Myocyte (in vitro differentiated cells): ENCODE results near the gene EZH1. TPM values are rescaled to one million over a fixed set of nuclear protein-coding genes. Genes with fewer than 3 reads are reported as not detected.
A peak's percentile ranks its signal among the peaks of the same experiment; 100 is the strongest.
"Not testable (repeated sequence)": the region's sequence is repeated elsewhere in the genome, so short reads cannot be mapped to it uniquely, and the experiment has no call there.

Source experiments
- DNase-seq: peaks from one replicate; pipeline ENCODE4 v3.0.0-alpha.2; 2012; ENCODE audit warnings: low read depth
- total RNA-seq: library from RNA; depleted of rRNA; stranded (reverse); fragments of >200 nt; gene quantifications from 2 replicates; pipeline ENCODE4 v1.2.3, GENCODE V29; 2014

EZH1 gene
- total RNA-seq, 1 donor from 2014 or later: 24.6 TPM

DNA sequence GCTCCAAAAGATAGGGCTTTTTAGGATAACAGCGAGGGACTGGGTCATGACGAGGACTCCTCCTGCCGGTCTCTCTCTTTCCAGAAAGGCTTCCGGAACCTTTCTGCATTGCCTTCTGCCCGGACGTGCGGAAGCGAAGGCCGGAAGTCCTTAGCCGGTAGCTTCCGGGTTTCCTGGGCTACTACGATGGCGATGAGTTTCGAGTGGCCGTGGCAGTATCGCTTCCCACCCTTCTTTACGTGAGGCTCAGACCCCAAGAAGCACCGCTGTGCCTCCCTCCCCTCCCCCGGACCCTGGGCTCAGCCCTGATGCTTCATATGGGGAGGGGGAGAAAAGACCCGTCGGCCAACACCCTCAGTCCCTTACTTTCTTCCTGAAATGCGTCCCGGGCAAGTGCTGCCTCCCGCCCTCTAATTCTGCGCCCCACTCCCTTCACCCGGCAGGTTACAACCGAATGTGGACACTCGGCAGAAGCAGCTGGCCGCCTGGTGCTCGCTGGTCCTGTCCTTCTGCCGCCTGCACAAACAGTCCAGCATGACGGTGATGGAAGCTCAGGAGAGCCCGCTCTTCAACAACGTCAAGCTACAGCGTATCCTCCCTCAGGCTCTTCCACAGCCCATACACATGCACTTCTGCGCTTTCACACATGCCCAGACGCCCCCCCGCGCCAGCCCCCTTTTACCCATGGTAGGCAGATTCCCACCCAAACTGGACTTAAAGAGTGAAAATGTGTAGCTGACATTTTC lies 28.6 kb upstream of the EZH1 start, which contains the start of gene VPS25:
TSS of gene VPS25 (plus strand) at position 160 of the 746 bp plus-strand sequence. CDS start at position 187, 27 bp downstream.
- DNase-seq: peak; percentile 89

DNA sequence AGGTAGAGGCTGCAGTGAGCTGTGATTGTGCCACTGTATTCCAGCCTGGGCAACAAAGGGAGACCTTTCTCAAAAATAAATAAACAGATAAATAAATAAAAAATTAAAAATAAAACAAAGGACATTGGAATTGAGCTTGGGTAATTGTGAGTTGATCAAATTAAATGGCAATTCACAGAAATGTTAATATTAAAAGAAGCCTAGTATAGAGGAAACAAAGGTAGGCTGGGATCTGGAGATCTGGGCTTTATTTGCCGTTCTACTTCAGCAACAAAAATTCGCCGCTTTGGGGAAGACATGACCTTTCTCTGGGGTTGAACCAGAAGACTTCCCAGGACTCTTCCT lies 28.1 kb upstream of the EZH1 start:
- DNase-seq: no peak

DNA sequence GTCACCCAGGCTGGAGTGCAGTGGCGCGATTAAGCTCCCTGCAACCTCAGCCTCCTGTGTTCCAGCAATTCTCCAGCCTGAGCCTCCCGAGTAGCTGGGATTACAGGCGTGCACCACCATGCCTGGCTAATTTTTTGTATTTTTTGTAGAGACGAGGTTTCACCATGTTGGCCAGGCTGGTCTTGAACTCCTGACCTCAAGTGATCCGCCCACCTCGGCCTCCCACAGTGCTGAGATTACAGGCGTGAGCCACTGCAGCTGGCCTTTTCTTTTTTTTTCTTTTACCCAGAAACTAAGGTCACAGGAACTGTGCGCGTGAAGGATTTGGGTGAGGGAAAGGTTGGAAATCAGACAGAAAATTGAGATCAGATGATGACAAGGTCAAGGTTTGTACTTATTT lies 25.1 kb upstream of the EZH1 start:
- DNase-seq: not testable (repeated sequence)

DNA sequence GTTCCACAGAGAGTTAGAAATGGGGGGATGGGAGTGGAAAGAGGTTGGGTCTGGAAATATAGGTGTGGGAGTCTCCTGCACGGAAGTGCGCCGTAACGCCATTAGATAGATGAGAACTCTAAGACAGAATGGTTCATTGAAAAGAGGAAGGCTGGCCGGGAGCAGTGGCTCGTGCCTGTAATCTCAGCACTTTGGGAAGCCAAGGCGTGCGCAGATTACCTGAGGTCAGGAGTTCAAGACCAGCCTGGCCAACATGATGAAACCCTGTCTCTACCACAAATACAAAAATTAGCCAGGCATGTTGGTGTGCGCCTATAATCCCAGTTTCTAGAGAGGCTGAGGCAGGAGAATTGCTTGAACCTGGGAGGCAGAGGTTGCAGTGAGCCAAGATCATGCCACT lies 23.2 kb upstream of the EZH1 start:
- not testable (repeated sequence) for DNase-seq

DNA sequence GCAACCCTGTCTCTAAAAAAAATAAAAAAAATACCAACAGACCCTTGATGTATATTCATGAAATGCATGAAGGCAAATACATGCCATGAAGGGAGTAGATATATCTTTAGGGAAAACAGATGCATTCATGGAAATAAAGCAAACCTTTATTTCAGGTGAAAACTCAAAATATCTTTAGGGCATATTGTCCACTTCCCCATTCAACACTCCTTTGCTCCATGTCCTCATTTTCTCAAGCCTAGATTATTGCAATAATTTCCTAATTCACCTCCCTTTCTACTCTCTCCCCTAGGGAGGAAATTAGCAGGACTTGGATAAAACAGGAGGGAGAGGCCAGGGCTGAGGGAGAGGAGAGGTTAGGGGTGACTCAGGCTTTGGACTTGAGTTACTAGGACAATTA lies 22.7 kb upstream of the EZH1 start:
- no peak for DNase-seq

DNA sequence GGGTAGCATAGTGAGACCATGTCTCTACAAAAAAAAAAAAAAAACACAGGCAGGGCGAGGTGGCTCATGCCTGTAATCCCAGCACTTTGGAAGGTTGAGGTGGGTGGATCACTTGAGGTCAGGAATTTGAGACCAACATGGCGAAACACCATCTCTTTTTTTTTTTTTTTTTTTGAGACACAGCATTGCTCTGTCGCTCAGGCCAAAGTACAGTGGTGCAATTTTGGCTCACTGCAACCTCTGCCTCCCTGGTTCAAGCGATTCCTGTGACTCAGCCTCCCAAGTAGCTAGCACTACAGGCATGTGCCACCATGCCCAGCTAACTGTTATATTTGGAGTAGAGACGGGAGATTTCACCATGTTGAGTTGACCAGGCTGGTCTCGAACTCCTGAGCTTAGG lies 21.3 kb upstream of the EZH1 start:
- no peak for DNase-seq

DNA sequence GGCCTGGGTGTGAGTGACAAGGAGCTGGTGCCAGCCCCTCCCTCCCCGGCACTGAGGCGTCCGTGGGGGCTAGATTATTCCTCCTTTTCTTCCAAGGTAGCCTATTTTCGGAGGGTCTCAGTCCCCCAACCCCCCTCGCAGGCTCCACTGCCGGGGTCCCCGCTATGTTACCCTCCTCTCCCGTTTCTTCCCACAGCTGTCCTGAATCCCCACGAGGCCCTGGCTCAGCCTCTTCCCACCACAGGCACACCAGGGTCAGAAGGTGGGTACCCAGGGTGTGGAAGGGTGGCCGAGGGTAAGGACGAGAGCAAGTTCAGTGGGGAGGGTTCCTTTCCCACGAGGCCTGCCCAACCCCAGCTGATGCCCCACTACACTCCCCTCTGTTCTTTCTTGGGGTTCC lies 16.8 kb upstream of the EZH1 start:
- no peak for DNase-seq

DNA sequence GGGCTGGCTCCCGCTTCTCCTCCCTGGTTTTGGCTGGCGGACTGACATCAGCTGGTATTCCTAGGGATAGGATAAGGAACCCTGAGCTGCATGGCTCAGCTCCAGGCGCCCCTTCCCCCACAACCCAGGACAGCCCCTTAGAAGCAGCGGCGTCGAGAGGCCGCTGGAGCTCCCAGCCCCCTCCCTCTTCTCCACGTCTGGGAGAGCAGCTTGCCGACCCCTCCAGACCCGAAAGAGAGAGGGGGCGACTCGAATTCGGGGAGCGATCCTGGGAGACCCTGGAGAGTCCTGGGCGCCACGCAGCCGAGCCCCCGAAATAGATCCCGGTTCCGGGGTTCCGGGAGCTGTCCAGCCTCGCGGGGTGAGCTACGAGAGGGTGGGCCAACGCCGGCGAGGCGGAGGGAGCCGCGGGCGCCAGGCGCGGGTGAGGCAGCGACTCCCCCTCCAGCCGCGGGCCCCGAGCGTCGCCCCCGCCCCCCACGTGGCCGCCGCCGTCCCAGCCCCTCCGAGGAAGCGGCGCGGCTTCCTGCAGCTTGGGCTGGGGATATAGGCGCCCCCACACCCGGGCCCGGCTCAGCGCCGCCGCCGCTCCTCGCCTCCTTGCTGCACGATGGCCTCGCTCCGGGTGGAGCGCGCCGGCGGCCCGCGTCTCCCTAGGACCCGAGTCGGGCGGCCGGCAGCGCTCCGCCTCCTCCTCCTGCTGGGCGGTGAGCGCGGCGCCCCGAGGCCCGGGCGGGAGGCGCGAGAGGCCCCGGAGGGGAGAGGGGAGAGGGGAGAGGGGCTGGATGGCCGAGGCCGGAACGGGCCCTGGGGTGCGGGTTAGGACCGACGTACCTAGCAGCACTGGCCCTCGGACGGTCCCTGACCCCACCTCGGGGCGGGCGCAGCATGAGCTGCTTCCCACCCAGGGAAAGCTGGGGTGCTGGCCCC lies 16.1 kb upstream of the EZH1 start, which contains the start of gene RAMP2:
TSS of gene RAMP2 (plus strand) at position 576 of the 930 bp plus-strand sequence. CDS start at position 611, 35 bp downstream.
- no peak for DNase-seq

DNA sequence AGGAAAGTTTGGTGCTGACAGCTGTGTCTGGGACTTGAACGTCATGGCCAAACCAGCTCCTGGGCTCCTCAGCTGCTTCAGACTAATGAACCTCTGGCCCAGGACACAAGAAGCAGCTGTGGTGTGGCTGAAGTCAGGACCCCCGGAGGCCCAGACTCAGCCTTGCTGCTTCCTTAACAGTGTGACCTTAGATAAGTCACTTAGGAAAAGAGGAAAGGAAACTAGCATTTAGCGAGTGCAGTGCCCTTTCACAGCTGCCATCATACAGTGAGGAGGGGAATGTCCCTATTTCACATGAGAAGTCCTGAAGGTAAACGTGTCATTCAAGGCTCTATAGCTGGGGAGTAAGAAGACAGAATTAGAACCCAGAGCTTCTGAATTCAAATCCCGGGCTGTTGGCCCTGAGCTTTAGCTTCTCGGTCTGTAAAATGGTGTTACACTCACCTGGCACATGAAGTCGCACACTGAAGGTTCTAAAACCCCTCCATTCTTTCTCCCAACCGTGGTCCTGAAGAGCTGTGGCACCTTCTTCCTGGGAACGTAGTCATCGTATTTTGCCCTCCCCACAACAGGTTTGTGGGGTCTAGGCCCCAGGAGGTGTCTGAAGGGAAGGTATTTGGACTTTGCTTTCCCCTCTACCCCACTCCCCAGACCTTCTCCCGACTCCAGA lies 15.3 kb upstream of the EZH1 start:
- peak; percentile 47 for DNase-seq

DNA sequence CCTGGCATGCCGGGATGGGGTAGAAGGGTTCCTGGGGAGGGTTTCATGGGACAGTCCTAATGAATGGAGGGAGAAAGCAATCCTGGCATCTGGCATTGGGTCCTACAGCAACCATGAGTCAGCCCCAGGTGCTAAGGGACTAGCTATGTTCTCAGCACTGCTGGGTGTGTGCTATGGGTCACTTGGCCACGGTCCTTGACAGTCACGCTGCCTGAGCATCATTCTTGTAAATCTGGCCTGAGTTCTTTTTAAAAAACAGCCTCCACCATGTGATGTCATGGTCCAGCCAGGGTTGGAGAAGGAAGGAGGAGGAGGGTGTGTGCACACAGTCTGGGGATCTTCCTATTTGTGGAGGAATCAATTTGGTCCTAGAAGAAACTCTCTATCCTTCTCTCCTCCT lies 9.9 kb upstream of the EZH1 start:
- no peak for DNase-seq

DNA sequence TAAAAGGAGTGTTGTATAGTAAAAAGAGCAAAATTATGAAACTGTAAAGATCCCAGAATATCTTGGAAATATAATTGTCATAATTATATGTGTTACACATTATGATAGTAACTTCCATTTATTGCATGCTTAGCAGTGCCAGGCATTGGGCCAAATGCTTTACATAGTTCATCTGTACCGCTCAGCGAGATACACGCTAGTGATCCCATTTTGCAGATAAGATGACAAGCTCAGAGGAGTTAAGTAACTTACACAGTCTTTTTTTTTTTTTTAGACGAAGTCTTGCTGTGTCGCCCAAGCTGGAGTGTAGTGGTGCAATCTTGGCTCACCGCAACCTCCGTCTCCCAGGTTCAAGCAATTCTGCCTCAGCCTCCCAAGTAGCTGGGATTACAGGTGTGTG lies 6.8 kb upstream of the EZH1 start:
- DNase-seq: no peak

DNA sequence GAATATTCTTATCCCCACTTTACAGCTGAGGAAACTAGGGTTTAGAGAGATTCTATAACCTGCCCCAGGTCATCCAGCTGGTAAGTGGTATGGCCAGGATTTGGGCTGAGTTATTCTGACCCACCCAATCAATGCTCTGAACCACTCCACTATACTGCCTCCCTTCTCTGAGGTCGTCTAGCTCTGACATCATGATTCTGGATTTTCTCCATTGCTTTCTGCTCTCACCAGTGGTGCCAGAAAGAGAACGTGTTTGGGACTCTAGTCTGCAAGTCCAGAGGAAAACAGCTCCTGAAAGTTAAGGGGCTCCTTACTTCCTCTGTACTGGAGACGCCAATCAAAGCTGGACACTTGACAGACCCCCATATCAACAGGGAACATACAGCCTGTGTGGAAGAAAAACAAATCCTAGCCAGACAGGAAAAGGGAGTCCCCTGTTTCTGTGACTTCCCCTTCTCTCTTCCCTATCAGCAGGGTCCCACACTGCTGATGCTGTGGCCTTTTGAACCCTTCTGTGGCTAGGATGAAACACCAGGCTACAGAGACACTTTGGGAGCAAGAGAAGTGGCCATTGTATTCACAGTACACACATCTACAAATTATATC lies 6.0 kb upstream of the EZH1 start:
- no peak for DNase-seq

DNA sequence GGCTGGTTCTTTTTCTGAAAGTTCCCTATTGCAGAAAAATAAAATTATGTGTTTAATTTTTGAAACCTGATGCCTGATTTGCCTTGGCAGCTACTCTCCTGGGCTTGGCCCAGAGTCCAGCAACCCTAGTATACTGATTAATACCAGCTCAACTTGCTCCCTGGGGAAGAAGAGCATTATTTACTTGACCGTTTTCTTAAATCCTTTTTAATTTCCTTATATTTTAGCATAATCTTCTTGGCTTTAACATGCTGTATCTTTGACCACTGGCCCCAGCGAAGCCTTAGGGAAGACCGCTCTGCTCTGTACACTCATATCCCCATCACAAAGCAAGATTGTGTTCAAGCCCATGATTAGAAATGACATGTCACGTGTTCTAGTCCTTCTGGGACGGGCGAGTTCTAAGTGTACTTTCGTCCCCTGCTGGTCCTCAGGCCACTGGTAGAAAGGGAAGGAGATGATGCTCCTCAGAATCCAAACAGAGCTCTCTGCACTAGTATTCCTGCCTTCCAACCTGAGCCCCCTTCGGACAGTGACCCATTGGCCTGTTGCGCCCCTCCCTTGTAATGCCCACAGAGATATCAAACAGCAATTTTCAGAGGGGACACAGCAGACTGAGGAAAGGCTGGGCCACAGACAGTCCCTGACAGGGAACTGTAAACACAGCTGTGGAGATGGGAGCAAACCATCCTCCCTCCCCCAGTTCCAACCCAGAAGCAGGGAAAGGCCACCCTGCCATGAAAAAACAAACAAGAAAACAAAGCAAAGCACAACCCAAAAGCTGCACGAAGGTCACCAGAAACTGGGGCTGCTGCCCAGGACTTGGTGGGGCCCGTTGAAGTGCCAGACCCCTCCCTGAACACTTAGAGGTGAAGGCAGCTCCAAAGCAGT lies 4.3 kb upstream of the EZH1 start:
- DNase-seq: no peak

DNA sequence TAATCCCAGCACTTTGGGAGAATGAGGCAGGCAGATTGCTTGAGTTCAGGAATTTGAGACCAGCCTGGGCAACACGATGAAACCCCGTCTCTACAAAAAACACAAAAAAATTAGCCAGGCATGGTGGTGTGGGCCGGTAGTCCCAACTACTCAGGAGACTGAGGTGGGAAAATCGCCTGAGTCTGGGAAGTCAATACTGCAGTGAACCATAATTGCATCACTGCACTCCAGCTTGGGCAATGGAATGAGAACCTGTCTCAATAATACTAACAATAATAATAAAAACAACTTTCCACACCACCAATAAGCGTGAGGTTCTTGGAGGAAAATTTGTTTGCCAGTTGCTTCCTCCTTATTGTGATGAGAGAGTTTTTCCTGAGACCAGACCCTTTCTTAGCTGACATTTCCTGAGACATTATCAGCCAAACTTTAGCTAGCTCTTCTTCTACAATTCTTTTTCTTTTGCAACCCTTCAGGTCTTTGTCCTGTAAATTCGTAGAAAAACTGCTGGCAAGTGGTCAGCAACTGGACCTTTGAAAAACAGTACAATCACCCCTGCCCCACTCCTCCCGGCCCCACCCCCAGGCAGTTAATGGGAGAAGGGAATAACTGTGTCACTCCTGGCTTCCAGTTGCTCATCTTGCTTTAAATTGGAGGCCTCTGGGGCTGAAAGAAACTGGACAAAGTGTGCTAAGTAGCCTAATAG lies 3.5 kb upstream of the EZH1 start:
- no peak for DNase-seq

DNA sequence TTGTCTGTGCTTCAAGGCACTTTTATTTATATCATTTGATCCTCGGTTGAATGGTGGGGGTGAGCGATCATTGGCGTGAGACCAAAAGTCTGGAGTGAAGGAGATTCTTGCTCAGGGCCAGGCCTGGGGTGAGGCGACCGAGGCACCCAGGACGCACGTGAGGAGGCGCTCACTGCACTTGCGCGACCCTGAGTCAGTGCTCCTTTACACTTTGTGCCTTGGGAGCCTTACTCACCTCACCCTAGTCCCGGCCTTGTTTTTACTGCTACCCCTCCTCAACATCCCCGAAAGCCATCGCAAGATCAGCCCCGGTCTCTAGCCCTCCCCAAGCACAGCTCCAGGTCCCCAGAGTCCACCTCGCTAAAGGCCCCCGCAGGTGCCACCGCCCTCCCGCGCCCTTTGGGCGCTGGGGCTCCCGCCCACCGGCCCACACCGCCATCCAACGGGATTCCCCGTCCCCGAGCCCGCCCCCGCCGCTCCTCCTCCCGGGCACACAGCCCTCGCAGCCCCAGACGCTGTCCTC lies 496 bp downstream of the EZH1 start:
- peak; percentile 65 for DNase-seq

DNA sequence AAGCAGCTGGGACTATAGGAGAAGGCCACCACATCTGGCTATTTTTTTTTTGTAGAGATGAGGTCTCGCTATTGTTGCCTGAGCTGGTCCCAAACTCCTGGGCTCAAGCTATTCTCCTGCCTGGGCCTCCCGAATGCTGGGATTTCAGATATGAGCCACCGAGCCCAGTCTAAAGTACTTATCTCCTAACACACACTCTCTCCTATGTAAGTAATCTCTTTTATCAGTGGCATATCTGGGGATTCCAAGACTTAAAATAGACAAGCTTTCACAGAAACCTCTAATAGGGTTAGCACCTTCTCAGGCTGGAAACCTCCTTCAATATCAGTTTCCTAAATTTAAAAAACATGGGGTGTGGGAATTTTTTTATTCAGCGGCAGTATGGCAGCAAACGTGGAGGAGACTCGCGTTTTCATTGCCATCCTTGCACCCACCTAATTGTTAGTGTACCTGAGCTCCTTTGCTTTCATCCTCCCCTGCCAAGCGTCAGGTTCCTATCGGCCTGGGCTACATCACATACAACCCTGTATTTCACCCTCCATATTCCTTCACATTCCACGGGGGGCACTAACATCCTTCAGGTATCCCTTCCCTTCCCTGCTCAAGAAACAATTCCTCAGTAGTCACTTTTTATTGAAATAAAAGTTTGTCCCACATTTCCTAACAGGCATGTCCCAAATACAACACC lies 1.1 kb downstream of the EZH1 start:
- no peak for DNase-seq

DNA sequence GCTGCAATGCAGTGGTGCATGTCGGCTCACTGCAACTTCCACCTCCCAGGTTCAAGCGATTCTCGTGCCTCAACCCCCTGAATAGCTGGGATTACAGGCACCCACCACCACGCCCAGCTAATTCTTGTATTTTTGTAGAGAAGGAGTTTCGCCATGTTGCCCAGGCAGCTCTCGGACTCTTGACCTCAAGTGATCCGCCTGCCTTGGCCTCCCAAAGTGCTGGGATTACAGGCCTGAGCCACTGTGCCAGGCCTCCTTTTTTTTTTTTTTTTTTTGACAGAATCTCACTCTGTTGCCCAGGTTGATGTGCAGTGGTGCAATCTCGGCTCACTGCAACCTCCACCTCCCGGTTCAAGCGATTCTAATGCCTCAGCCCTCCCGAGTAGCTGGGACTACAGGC lies 1.9 kb downstream of the EZH1 start:
- DNase-seq: not testable (repeated sequence)

DNA sequence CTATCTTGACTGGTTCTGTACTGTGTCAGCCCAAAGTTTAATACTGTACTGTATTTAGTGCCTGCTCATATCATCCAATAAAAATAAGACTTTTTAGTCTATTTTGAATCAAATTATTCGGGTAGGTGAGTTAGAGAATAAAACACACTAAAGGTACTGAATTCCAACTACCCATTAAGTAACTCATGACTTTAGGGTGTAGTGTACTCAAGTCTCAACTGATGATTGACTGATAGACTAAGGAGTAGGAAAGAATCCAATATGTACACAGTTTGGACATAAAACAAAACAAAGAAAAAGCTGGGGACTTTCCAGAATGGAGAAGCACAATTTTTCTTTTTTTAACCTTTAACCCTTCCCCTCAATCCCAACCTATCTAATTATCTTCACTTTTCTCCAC lies 4.1 kb downstream of the EZH1 start:
- DNase-seq: no peak

DNA sequence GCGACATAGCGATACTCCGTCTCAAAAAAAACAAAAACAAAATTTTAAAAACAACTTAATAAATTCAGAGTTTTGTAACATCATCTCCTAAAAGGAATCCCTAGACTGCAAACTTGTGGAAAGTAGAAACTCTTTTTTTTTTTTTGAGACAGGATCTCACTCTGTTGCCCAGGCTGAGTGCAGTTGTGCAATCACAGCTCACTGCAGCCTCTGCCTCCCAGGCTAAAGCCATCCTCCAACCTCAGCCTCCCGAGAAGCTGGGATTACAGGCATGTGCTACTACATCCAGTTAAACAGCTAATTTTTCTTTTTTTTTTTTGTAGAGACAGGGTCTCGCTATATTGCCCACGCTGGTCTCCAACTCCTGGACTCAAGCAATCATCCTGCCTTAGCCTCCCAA lies 19.7 kb downstream of the EZH1 start:
- DNase-seq: no peak
